Fibroblast of gingiva (primary cell): ENCODE results near the gene ZNF738.

Experiments
- DNase-seq: peaks from one replicate; pipeline ENCODE4 v3.0.0-alpha.2; 2011; ENCODE audit warnings: low read depth

Gene ZNF738

GRCh38 chr19:21423057-21424041 lies 64.5 kb downstream of the ZNF738 start:
- no peak for DNase-seq
